GM13976 (cell line): ENCODE data around the gene RIPK4.
"Not testable (repeated sequence)": the region's sequence is repeated elsewhere in the genome, so short reads cannot be mapped to it uniquely, and the experiment has no call there.

Experiments
- DNase-seq: peaks from one replicate; pipeline ENCODE4 v3.0.0; 2012; ENCODE audit warnings: low spot score
- in situ Hi-C: fragments of 300-500 bp; cut with MboI; formaldehyde crosslinking; loops from one replicate; pipeline ENCODE4 v1.12.0; 2022; ENCODE audit warnings: low sequenced_read_pairs, mixed read lengths, inconsistent platforms; ENCODE audit not compliant: unreplicated experiment
- TF ChIP-seq, protein P1 (sequence below): IDR thresholded peaks from 2 replicates; pipeline ENCODE4 v1.5.1; 2012; ENCODE audit warnings: borderline replicate concordance, mild to moderate bottlenecking; ENCODE audit not compliant: insufficient read depth; ENCODE audit errors: extremely low read depth, missing control alignments, control extremely low read depth

RIPK4 gene

DNA sequence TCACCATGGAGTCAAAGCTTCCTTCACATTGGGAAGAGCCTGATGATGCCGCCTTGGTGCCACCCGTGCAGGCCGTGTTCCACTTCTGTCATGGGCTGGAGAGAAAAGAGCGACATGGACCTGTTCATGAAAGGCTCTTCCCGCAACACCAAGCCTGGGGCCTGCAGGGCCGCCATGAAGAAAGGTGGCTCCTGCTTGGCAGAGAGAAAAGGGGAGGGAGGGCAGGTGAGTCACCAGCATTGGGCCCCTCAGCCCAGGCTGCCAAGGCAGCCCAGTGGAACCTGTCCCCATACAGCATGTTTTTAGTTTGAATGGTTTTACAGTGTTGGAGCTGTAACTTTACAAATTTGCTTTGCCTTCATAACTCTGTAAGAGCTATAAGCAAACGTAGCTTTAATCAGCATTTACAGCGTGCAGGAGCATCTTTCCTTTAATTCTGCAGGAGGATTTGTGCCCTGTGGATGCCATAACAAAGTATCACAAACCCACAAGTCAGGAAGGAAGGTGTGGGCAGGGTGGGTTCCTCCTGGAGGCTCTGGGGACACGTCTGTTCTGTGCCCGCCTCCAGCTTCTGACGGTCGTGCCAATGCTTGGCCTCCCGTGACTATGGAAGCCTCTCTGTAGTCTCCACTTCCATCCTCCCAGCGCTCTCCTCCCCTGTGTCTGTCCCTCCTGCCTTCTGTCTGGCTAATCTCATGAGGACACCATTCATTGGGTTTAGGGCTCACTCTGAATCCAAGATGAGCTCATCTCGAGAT lies 49.1 kb downstream of the RIPK4 start:
- TF ChIP-seq, protein P1, sequence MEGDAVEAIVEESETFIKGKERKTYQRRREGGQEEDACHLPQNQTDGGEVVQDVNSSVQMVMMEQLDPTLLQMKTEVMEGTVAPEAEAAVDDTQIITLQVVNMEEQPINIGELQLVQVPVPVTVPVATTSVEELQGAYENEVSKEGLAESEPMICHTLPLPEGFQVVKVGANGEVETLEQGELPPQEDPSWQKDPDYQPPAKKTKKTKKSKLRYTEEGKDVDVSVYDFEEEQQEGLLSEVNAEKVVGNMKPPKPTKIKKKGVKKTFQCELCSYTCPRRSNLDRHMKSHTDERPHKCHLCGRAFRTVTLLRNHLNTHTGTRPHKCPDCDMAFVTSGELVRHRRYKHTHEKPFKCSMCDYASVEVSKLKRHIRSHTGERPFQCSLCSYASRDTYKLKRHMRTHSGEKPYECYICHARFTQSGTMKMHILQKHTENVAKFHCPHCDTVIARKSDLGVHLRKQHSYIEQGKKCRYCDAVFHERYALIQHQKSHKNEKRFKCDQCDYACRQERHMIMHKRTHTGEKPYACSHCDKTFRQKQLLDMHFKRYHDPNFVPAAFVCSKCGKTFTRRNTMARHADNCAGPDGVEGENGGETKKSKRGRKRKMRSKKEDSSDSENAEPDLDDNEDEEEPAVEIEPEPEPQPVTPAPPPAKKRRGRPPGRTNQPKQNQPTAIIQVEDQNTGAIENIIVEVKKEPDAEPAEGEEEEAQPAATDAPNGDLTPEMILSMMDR, result no peak
- no peak for DNase-seq
- in situ Hi-C loops, result no loop called here

GRCh38 chr21:41716751-41717150 lies 50.1 kb downstream of the RIPK4 start:
- DNase-seq, result no peak
- in situ Hi-C loops, result no loop called here

DNA sequence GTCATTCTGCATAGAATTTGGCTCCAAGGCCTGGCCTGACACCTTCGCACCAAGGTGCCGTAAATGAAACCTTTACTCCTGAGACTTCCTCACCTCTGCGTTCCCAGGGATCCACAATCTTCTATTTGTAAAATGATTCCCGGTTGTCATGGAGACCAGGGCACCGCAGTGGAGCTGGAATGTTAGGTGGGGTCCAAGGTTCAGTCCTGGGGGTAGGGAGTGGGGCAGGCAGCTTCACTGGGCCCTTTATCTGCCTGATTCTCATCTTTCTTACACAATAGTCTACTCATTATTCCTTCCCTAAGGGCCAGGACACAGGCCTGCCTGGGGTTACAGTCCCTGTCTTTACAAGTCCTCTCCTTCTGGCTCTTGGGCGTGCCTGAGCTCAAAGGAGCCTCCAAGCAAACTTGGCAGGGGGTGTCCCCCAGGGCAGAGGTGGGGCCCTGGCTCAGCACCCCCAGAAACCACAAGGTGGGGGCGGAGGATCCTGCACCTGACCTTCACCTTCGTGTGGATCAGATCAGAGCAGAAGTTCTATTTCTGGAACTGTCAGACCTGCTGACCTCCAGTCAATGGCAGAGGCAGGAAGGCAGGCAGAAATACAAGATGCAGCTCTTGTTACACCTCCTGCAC lies 51.1 kb downstream of the RIPK4 start:
- no peak for DNase-seq
- TF ChIP-seq, protein P1, result no peak
- in situ Hi-C loops, result no loop called here

More at GRCh38 chr21:41716751-41717150, 50.1 kb downstream of the RIPK4 start:
- TF ChIP-seq, protein P1, result no peak

- in situ Hi-C loops, DNase-seq: not testable (repeated sequence)
Observed at GRCh38 chr21:41714299-41714865, 52.5 kb downstream of the RIPK4 start.

DNA sequence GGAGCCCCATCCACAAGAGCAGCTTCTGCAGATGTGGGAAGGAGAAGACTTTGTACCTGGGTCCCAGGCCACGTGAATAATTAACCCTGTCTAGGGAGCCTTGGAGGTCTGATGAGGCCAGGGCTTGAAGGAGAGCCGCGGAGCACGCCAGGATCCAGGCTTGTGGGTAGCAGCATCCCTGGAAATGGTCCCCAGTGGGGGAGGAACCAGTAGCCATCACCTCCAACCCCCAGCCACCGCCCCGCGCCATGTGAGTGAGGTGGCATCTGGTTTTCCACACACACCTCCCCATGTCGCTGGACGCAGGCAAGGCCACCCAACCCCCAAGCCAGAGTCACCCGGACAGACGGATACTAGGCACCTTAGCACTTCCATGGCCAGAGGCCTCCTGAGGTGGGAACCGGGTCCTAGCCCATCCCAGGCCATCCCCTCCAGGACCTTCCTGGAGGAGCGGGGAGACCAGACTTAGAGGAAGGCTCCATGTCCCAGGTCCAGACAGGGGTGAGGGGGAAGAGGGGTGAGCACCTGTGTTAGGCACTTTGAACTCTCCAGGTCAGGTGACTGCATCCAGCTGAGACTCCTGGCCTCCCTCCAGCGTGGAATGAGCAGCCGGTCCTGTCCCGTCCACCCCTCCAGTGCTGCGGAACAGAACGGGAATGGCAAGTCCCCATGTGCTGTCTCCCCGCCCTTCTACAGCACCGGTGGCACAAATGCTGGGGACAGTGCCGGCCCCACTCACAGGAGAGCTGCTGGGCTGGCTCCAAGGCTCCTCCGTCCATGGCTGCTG lies 53.2 kb downstream of the RIPK4 start:
- in situ Hi-C loops, result no loop called here
- DNase-seq, result no peak
- TF ChIP-seq, protein P1, result no peak

GRCh38 chr21:41712730-41713129 lies 54.1 kb downstream of the RIPK4 start:
- DNase-seq, result no peak
- TF ChIP-seq, protein P1, result no peak
- in situ Hi-C loops, result no loop called here
